Stimulated activated CD8-positive, alpha-beta memory T cell treated with anti-CD3 and anti-CD28 coated beads, Interleukin-7, amount 100 ng/mL, for 24 hours (primary cell): ENCODE data around the gene TTC39A.

ENCODE experiments used
- DNase-seq: peaks from one replicate; pipeline ENCODE4 v3.0.0-alpha.2; 2020; ENCODE audit warnings: low read depth

The TTC39A gene

DNA sequence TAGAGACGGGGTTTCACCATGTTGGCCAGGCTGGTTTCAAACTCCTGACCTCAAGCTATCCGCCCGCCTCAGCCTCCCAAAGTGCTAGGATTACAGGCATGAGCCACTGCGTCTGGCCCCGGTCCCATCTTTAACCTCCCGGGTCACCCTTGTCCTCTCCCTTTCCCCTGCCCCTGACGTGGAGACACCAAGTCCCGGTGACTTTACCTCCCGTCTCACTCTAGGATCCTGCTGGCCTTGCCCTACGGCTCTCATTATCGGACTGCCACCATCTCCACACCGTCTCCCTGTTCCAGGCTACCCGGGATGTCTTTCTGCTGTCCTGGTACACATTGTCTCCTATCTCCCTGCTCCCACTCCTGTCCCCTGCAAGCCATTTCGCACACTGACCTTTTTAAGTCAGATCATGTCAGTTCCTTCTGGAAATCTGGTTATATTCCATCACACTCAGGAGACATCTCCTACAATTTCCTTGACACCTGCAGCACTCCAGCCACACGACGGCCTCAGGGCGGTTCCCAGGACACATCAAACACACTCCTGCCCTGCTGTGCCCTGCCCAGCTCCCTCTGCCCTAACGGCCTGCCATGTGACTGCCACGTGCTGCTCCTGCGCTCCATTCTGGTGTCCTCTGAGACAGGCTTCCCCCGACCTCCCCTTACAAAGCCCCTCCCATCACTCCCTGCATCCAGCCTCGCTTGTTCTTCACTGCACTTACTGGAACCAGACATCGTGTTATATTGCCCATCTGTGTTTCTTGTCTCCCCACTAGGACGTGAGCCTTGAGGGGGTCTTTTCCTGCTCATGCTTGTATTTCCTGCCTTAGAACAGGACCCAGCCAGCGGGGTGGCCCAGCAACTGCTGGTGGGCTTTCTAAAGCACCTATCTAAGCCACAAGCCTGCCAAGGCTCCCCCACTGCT is 32.7 kb downstream of the TTC39A start:
- DNase-seq, result no peak

DNA sequence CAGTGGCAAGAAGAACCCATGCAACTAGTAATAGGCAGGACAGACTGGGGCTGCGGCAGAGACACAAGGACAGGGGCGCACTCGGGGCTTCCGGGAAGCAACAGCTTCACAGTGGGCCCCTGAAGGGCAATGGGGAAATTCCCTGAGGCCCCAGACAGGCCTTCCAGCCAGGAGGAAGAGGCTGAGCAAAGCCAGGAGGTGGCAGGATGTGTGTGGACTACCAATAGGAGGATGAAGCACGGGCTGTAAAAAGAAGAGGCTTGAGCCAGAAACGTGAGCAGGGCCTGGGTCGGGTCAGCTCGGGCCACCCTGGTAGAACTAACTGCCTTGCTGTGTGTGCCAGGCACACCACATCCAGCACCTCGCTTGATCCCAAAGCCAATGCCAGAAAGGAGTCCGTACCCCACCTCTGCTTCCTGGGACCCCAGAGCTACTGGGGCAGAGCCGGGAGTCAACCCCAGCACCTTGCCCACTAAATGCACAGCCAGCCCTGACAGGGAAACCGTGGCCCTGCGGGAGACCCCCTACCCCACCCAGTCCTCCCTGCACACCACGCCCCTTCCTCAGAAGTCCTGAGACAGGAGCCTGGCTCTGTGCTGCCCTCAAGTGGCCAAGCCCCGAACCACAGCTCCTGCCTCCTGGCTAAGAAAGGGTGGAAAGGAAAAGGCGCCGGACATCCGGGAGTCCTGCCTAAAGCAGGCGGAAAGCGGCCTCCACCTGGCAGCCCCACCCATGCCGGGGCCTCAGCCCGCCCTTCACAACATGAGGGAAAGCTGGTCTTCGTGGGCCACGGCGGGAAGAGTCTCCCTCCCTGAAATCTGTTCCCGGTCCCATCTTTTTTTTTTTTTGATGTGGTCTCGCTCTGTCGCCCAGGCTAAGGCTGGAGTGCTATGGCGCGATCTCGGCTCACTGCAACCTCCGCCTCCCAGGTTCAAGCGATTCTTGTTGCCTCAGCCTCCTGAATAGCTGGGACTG is 33.7 kb downstream of the TTC39A start:
- DNase-seq, result peak; percentile 59

DNA sequence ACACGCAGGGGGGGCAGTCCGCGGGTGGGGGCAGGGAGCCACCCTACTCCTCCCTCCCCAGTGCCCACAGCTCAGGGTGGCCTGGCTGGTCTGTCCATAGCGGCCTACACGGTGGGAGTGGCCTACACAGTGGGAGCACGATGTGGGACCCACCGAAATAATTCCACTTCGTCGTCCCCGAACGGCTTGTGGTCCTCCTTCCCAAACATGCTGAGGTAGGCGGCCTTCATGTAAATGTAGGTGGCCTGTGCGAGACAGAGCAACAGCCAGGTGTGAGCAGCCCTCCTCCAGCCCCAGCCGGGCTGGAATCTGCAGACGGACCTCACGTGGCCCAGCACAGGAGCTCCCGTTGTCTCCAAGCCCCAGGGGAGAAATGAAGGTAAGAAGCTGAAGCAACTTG is 34.4 kb downstream of the TTC39A start:
- no peak for DNase-seq

DNA sequence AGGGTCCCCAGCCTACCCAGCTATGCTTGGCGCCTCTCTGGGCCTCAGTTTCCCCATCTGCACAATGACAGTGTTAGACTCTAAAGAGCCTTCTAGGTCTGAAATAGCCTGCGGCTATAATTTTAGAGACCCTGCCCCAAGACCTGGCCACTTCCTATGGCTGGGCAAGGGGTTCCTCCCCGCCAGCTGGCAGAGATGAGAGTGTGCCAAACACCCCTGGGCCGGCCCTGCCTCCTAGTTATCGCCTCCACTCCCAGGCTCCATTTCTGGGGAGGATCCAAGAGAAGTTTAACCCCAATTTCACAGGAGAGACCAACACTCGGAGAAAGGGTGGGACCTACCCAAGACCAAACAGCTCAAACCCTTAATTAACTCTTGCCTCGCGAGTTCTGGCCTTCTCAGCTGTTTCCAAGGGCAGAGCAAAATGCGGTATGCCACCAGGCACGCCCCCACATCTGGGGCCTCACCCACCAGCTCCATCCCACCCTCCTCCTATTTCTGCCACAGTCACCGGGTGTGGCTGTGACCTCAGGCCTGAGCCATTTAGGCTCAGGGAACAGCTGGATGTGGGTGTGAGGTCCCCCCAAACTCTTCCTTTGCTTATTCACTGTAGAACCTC is 35.7 kb downstream of the TTC39A start:
- no peak for DNase-seq

DNA sequence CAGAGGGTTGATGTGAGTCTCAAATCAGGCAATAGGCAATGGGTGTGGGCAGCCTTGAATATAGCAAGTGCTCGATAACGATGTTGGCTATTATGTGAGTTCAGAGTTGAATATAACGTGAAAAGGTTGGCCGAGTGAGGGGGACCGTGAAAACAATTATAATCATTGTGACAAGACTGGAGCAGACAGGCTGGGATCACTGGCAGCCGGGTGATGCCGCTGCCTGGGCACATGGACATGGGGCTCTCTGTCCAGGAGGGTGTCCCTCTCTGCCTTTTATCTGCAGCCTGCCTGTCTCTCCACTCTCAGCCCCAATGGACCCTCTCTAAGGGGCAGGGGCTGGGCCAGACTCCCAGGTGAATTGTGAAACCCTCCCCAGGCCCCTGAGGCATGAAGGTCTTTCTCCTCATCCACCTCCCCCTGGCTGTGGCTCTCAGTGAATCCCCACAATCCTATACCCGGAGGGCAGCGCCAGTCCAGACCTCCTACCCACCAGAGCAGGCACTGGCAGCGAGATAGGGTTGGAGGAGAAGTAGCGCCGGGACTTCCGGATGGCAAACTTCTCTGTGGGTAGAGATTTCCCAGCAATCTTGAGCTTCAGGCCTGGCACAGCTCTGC is 36.4 kb downstream of the TTC39A start:
- DNase-seq, result no peak

DNA sequence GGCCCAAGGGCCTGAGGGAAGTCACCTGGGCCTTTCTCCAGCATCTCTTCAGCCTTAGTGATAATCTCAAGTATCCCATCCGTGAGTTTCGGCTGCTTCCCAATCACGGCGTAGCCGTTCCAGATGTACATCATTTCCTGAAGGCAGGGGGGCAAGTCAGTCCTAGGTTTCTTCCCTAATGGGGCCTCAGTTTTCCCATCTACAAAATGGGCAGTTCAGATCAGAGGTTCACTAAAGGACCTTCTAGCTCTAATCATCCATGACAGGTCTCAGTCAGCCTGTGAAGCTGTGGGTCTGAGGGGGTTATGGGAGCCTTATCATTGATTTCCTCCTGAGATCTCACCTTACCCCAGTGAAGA is 39.9 kb downstream of the TTC39A start:
- DNase-seq, result no peak

DNA sequence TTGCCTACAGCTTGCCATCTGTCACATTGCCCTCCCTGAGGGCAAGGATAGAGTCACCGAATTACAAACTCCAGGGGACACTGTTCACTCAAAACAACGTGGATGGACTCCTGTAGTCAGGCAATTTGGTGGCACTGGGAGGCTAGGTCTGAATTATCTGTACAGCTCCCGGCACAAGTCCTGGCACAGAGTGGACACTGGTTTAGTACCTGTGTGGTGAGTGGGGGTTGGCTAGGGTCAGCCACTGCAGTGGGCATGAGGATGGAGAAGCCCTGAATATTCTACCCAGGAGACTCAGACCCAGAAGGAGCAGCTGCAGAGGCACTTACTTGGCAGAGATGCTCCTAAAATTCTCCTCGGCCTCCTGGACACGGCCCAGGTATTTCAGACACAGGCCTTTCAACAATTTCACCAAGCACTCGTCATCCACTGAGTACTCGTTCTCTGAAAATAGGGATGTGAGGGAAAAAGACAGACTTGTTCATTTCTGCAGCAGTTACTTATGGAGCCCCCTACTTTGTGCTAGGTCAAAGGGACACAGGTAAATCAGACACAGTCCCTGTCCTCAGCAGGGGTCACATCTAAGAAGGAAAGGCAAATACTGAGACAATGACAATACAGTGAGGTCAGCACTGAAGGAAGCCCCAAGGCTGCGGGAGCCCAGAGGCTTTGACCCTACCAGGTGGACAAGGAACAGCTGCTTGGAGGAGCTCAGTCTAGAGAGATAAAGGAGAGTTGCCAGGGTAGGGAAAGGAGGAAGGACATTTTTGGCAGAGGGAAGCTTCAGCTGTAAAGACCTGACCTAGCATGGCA is 40.5 kb downstream of the TTC39A start:
- DNase-seq, result no peak

DNA sequence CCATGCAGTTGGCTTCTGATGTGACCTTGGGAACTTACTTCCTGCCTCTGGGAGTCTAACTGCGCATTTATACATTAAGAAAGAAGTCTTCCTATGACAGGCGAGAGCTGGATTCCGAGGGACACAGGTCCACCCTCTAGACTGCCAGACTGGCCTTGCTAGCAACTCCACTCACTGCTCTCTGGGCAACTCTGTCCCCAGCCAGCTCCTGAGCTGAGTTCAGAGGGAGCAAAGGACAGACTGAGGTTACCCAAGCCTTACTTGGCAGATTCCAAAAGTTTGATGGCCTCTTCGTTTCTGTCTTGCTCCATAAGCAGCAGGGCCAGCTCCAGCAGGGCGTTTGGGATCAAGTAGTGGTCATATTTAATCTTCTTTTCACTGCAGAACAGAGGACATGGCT is 41.8 kb downstream of the TTC39A start:
- no peak for DNase-seq

DNA sequence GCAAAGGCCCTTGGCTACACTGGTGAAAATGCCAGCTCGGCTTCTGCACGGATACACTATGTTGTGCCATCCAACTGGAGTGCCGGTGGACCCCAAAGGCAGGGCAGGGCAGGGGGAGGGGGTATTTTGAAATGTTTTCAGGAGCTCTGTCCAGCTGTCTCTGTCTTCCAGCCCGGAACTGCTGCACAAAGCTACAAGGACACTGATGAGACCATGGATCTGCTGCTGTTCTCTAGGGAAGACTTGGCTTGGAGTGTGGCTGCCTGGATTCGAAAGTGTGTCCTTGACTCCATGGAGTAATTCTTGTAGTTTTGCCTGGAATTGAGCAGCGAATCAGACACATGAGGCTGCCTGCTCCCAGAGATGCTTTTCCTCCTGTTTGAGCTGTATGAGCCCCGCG is 42.4 kb downstream of the TTC39A start:
- no peak for DNase-seq

DNA sequence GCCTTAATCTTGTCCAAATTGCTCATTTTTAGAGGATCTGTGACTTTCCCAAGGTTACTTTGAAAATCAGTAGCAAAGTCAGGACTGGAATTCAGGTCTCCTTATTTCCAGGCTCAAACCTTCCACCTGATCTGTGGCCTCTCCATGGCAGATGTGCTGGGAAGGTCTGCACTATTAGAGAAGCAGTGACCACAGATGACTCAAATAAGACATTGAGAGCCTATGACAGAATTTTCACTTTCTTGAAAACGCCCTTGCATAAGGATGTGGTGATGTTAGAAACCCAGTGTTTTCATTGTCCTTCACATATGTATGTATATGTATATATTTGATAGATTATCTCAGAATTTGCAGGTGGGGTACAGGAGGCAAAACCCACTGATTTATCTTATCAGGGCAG is 45.3 kb downstream of the TTC39A start:
- DNase-seq, result no peak

DNA sequence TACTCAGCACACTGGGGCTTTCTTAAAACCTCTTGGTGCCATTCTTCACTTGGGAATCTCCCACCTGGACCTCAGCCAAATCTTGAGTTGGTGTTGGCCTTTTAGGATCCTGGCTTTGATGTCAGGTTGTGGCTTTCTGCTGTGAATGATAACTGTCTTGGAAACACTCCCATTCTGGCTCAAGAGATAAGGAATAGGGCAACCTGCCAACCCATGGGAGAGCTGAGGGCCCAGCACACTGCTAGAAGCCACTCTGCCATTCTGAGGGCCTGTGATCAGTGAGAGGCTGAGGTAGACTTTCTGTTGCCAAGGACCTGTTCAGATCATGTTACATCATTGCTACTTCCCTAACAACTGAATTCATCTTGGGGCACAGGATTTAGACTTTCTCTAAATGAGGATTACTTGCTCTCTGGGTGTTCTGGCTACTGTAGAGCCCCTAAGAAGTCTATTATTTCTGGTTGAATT is 45.8 kb downstream of the TTC39A start:
- DNase-seq, result no peak

DNA sequence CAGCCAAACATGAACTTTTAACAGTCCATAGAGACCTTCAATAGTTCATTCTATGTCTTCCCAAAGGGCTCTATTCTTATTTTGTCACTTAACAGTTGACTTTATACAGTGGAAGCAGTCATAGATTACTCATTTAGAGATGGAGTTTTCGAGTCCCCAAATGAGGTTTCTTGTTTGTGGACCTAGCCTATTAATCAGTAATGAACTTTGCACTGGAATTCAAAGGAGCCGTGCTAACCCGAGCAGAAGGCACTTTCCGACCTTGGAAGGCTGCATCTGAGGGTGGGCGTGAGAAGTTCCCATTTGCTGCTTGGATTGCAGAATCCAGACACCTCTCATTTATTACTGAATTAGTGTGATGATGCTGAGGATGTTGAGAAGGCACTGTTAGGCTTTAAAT is 46.4 kb downstream of the TTC39A start:
- DNase-seq, result no peak

DNA sequence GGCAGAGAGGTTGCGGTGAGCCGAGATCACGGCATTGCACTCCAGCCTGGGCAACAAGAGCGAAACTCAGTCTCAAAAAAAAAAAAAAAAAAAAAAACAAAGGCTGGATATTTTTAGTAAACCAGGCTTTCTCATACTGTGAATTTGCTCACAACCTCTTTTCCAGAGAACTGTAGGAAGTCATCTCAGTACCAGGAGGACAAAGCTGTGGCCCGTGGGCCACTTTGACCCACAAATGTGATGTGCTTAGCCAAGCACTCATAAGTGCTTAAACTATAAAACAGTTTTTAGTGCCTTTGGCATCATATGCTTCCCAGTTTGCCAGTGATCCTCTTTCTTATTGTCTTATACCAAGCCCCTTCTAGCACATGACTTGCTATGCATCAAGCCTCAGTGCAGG is 47.8 kb downstream of the TTC39A start:
- DNase-seq, result no peak

DNA sequence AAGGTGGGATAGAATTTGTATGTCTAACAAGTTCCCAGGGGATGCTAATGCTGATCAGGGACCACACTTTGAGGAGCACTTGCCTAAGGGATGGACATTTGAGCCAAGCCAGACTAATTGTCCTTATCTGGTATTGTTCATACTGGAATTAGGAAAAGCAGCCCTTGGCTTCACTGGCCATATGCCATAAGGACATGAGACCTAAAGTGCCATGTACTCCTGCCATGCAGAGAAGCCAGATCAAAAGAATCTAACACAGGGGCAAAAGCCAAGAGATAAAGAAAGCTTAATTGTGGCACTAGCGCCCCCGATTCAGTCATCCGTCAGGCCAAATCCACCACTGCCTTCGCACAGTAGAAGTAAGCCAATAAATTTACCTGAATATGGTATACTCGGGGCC is 48.6 kb downstream of the TTC39A start:
- no peak for DNase-seq

DNA sequence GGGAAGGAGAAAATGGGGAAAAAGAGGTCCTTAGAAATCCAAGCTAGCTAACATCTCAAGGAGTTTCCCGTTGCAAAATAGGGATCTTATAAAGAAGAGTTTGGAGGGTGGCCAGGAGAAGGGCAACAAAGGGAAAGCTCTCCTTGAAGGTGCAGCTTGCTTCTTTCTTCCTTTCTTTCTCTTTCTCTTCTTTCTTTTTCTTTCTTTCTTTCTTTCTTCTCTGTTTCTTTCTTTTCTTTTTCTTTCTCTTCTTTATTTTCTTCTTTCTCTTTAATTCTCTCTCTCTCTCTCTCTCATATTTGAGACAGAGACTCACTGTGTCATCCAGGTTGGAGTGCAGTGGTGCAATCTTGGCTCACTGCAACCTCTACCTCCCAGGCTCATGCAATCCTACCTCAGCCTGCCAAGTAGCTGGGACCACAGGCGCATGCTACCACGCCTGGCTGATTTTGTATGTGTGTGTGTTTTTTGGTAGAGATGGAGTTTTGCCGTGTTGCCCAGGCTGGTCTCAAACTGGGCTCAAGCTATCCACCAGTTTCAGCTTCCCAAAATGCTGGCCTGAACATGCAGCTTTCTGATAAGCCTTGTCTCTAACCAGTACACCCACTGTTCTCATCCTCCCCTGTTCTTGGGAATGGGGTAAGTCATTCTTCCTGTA is 49.9 kb downstream of the TTC39A start:
- DNase-seq, result no peak

DNA sequence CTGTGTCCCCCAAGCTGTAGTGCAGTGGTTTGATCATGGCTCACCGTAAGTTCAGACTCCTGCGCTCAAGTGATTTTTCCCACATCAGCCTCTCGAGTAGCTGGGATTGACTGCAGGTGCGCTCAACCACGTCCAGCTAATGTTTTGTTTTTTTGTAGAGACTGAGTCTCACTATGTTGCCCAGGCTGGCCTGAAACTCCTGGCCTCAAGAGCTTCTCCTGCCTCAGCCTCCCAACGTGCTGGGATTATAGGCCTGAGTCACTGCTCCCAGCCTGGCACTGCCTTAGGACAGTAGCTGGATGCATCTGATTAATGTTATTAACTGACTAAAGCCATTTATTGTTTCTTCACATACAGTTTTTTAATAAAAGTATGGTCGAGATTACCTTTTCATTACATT is 54.1 kb downstream of the TTC39A start:
- DNase-seq, result no peak

DNA sequence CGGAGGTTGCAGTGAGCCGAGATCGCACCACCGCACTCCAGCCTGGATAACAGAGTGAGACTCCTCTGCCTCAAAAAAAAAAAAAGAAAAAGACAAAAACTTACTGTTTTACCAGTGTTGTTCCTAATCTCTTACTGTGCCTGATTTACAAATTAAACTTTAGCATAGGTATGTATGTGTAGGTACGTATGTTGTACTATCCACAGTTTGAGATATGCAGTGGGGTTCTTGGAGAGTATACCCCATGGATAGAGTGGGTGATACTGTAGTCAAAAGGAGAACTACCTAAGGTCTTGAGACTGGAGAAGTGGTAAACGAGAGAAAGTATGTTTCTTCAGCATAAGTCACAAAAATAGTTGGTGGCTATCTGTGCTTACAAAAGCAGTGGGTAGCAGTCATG is 55.7 kb downstream of the TTC39A start:
- DNase-seq, result no peak

DNA sequence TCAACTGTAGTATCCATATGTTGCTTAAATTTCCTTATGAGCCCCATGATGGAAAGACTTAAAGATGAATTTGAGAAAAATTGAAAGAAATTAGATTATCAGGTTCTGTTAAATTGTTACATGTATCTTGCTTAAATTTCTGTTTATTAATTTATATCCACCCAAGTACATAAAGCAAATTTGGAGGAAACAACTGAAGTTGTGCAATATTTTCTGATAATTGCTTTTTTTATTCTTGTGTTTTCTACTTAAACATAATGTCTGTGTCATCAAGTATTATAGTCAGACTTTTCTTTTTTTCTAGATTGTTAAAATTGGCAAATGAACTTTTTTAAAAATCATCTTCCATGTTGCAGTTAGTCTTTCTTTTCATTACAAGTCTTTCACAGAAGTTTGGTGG is 57.4 kb downstream of the TTC39A start:
- no peak for DNase-seq

DNA sequence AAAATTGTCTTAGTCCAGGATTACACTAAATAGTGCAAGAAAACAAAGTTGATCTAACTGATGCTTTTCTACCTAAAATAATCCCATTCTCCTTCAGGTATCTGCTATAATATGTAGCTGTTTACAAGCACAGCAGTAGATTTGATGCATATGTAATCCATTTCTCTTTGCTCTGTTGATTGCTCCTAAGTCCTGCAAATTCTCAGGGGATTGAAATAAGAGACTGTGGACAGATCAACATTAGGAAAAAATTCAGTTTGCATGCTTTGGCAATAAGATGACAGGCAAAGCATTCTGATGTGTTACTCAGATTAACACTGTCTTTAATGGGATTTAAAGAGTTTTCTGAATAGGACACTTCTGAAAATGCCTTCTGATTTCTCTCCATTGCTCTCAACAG is 59.6 kb downstream of the TTC39A start:
- no peak for DNase-seq

DNA sequence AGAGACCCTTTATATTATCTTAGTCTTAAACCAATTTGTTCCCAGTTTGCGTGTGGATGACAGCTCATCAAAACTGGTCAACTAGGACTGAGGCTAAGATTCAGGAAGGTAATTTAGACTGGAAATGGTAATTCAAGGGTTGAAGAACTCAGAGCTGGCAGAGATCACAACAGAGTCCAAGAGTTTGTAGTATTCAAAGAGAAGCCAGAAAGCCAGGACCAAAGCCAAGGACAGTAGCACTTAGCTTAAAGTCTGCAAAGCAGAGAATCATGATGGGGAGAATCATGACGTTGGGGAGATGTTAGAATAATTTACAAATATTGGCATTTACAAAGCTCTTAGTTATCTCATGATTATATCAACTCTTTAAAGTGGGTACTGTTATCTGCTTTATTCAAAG is 61.7 kb downstream of the TTC39A start:
- no peak for DNase-seq

DNA sequence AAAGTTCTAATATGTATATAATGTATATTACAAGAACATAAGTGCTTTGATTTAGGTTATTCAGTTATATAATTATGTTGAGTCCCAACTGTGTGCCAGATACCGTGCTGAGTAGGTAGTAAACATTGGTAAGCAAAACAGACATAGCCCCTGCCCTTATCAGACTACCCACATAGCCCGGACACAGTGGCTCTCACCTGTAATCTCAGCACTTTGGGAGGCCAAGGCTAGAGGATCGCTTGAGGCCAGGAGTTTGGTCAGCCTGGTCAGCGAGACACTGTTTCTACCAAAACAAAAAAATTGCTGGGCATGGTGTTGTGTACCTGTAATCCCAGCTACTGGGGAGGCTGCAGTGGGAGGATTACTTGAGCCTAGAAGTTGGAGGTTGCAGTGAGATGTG is 63.6 kb downstream of the TTC39A start:
- no peak for DNase-seq
